GM19238 (cell line): ENCODE measurements around the gene DNM1.

Experiments used
- DNase-seq: peaks from one replicate; pipeline ENCODE4 v3.0.0; 2011; ENCODE audit warnings: low spot score; ENCODE audit not compliant: insufficient read length

Gene DNM1

DNA sequence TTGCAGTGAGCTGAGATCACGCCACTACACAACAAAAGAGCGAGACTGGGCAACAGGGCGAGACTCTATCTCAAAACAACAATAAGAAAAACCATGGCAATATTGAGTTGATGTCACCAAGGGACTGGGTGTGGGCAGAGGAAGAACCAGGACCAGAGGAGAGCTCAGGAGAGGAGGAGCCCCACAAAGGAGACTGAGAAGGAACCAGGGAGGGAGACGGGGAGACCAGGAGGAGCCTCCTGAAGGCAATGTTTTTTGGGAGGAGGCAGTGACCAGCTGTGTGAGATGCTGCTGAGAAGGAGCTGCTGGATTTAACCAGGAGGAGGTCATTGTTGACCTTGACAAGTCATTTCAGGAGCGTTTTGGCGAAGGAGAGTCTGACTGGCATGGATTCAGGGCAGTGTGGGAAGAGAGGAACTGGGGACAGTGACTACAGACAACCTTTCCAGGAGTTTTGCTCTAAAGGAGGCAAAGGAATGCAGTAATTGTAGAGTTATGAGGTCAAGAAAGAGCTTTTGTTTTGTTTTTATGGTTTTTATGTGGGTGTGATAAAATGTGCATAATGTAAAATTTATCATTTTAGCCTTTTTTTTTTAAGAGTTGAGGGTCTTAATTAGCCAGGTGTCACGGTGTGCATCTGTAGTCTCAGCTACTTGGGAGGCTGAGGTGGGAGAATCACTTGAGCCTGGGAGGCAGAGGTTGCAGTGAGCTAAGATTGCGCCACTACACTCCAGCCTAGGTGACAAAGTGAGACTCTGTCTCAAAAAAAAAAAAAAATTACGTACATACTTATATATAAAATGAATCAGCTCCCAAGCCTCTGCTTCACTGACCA, 101.2 kb downstream of the DNM1 start:
- no peak for DNase-seq
